Embryonic facial prominence (tissue), 1 donor: ENCODE results near the gene SCN10A.

Experiments
- DNase-seq: peaks from one replicate; pipeline ENCODE4 v3.0.0-alpha.2; 2016; ENCODE audit errors: extremely low spot score

SCN10A gene

GRCh38 chr3:38651153-38651789 lies 164.7 kb downstream of the SCN10A start:
- peak; percentile 22 for DNase-seq

DNA sequence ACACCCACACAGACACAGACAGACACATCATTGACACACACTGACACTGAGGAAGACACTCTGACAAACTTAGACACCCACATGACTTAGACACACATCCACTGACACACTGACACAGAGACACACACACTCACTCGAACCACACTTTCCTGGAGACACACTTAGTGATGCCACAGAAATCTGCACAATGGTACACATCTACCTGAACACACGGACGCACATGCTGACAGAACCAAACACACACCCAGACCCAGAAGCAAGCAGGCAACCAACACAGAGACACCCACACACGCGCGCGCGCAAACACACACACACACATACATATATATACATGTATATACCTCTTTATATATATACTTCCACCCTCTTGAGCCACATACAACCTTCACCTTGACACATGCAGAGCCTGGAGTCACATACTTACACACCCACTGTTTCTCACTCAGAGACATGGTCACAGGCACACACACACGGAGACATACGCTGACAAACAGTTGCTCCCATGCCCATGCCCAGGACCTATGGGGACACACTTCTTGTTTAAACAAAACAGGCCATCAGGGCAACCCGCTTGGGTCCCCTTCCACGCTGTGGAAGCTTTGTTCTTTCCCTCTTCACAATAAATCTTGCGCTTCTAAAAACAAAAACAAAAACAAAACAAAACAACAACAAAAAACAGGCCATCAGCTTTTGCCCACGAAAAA lies 165.6 kb downstream of the SCN10A start:
- no peak for DNase-seq

- no peak for DNase-seq
Measured at GRCh38 chr3:38649500-38650247, 166.3 kb downstream of the SCN10A start, which contains the start of gene SCN5A. TSS of gene SCN5A (minus strand) at chr3:38649687. CDS start at chr3:38633307, 16,380 bp downstream.

DNA sequence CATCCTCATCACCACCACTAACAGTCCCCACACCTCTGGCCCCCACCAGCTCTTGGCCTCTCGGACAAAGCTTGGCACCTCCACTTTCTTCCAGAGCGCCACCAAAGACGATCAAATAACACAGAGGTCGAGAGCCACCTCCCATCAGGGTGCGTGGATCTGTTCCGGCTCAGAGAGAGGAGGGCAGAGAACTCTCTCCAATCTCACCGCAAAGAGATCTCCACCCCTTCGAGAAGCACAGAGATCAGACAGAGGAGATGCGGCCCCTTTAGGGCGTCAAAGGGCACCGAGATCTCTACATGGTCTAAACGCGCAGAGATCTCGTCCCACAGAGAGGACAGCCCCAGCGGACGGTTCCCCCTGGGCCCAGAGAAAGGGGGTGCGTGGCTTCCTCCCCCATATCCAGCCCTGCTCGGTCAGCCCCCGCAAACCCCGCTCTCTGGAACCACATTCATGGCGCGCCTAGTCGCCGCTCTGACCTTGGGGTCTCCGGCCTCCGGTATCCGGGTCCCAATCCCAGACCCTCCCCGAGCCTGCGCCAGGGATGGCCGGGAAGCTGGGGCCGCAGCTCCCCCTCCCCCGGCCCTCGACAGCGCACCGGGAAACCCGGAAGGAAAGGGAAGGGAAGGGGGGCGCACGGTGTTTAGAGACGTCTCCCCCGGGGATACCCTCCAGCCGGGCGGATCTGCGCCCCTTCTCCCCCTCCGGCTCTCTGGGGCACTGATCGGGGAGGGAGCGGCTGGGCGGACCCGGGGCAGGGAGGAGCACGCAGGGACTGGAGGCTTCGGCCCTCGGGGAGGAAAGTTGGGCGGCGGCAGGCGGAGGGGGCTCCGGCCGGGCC lies 167.1 kb downstream of the SCN10A start:
- DNase-seq = no peak

GRCh38 chr3:38648024-38648658 lies 167.9 kb downstream of the SCN10A start:
- DNase-seq = no peak

- DNase-seq = no peak
Measured at GRCh38 chr3:38647217-38647970, 168.6 kb downstream of the SCN10A start.
